Measurements from ENCODE around the gene LAMA2. TPM values are rescaled to one million over a fixed set of nuclear protein-coding genes. Genes with fewer than 3 reads are reported as not detected.
A peak's percentile ranks its signal among the peaks of the same experiment; 100 is the strongest.

LAMA2 gene
- total and polyA plus RNA-seq, 2 experiments from 2014 or later: 0.91 to 6.4 TPM

- Histone ChIP-seq H3K4me3 (no peak overlapping the region), H3K36me3 (ENCODE audit: insufficient read depth) (no peaks in the 10 kb centered on the region), H3K27ac (ENCODE audit: low read depth) (0 out of 2 replicates have a peak overlapping the region, but pooled peaks have one; percentile 46), H3K27me3 (ENCODE audit: insufficient read depth) (no peaks in the 10 kb centered on the region), H3K79me2 (replicated peaks; ENCODE audit: insufficient read depth) (no peaks in the 10 kb centered on the region), H3K9me2 (ENCODE audit: insufficient read depth) (no peaks in the 10 kb centered on the region), H4K20me1 (replicated peaks; ENCODE audit: insufficient read depth) (no peaks in the 10 kb centered on the region), H3K4me1 (ENCODE audit: insufficient read depth) (no peaks in the 10 kb centered on the region; the same call in 1 of the 2 replicates), H3F3A (replicated peaks; ENCODE audit: low read depth) (no peaks in the 10 kb centered on the region), H3K4me2 (no peak overlapping the region), H2AFZ (no peak overlapping the region)
- H3K9me3 Mint-ChIP-seq: no peaks in the 10 kb centered on the region
- DNase-seq (ENCODE audit: low spot score): no peak
- H3K4me3 Mint-ChIP-seq: no peak overlapping the region
- H3K27ac Mint-ChIP-seq: no peak overlapping the region
- peaks cover 9% of the 10 kb centered on the region for H3K4me1 Mint-ChIP-seq
- no peak for TF ChIP-seq CREB1 (CRISPR knock-in tag; IDR thresholded peaks at IDR 0.05; ENCODE audit: low read depth)
- no peak for TF ChIP-seq EZH2 (IDR thresholded peaks at IDR 0.05; ENCODE audit: low read depth, unreplicated experiment)
- TF ChIP-seq EZH2phosphoT487 (IDR thresholded peaks at IDR 0.05; ENCODE audit: unreplicated experiment): no peak
- no peak for TF ChIP-seq ZNF114 (CRISPR knock-in tag; IDR thresholded peaks at IDR 0.05)
- TF ChIP-seq ZNF462 (CRISPR knock-in tag; IDR thresholded peaks at IDR 0.05): no peak
- no peak for TF ChIP-seq ZNF331 (CRISPR knock-in tag; IDR thresholded peaks at IDR 0.05; ENCODE audit: low read depth)
- no peak for TF ChIP-seq NANOG (IDR thresholded peaks at IDR 0.05; ENCODE audit: borderline replicate concordance)
- no peak for TF ChIP-seq STAT1 (IDR thresholded peaks at IDR 0.05; ENCODE audit: unreplicated experiment)
- TF ChIP-seq POLR2AphosphoS5 (IDR thresholded peaks at IDR 0.05; ENCODE audit: low read depth): no peak
- TF ChIP-seq JUNB (IDR thresholded peaks at IDR 0.05; ENCODE audit: unreplicated experiment): no peak
- TF ChIP-seq, protein P1, sequence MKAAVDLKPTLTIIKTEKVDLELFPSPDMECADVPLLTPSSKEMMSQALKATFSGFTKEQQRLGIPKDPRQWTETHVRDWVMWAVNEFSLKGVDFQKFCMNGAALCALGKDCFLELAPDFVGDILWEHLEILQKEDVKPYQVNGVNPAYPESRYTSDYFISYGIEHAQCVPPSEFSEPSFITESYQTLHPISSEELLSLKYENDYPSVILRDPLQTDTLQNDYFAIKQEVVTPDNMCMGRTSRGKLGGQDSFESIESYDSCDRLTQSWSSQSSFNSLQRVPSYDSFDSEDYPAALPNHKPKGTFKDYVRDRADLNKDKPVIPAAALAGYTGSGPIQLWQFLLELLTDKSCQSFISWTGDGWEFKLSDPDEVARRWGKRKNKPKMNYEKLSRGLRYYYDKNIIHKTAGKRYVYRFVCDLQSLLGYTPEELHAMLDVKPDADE (IDR thresholded peaks at IDR 0.05): no peak
- TF ChIP-seq, protein P2, sequence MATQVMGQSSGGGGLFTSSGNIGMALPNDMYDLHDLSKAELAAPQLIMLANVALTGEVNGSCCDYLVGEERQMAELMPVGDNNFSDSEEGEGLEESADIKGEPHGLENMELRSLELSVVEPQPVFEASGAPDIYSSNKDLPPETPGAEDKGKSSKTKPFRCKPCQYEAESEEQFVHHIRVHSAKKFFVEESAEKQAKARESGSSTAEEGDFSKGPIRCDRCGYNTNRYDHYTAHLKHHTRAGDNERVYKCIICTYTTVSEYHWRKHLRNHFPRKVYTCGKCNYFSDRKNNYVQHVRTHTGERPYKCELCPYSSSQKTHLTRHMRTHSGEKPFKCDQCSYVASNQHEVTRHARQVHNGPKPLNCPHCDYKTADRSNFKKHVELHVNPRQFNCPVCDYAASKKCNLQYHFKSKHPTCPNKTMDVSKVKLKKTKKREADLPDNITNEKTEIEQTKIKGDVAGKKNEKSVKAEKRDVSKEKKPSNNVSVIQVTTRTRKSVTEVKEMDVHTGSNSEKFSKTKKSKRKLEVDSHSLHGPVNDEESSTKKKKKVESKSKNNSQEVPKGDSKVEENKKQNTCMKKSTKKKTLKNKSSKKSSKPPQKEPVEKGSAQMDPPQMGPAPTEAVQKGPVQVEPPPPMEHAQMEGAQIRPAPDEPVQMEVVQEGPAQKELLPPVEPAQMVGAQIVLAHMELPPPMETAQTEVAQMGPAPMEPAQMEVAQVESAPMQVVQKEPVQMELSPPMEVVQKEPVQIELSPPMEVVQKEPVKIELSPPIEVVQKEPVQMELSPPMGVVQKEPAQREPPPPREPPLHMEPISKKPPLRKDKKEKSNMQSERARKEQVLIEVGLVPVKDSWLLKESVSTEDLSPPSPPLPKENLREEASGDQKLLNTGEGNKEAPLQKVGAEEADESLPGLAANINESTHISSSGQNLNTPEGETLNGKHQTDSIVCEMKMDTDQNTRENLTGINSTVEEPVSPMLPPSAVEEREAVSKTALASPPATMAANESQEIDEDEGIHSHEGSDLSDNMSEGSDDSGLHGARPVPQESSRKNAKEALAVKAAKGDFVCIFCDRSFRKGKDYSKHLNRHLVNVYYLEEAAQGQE (IDR thresholded peaks at IDR 0.05; ENCODE audit: unreplicated experiment): no peak
- TF ChIP-seq, protein P3, sequence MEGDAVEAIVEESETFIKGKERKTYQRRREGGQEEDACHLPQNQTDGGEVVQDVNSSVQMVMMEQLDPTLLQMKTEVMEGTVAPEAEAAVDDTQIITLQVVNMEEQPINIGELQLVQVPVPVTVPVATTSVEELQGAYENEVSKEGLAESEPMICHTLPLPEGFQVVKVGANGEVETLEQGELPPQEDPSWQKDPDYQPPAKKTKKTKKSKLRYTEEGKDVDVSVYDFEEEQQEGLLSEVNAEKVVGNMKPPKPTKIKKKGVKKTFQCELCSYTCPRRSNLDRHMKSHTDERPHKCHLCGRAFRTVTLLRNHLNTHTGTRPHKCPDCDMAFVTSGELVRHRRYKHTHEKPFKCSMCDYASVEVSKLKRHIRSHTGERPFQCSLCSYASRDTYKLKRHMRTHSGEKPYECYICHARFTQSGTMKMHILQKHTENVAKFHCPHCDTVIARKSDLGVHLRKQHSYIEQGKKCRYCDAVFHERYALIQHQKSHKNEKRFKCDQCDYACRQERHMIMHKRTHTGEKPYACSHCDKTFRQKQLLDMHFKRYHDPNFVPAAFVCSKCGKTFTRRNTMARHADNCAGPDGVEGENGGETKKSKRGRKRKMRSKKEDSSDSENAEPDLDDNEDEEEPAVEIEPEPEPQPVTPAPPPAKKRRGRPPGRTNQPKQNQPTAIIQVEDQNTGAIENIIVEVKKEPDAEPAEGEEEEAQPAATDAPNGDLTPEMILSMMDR (conservative IDR thresholded peaks at IDR 0.05; ENCODE audit: low read depth in 2 of 2): no peak
- ATAC-seq: no peak
- no peaks in the 10 kb centered on the region for H3K27me3 Mint-ChIP-seq (ENCODE audit: insufficient read depth, low read depth, poor library complexity)
- H3K36me3 Mint-ChIP-seq (ENCODE audit: low read depth): no peaks in the 10 kb centered on the region
Observed at GRCh38 chr6:129510950-129511349, 628.0 kb downstream of the LAMA2 start.
